GM18520 (cell line): ENCODE measurements around the gene NDUFS2.

ENCODE experiments used
- ATAC-seq: cut with Tn5 transposase; IDR thresholded peaks from one replicate; pipeline ENCODE4 v1.9.1; 2021; ENCODE audit not compliant: unreplicated experiment

The NDUFS2 gene

GRCh38 chr1:161201836-161202712 lies at the start of gene NDUFS2:
NDUFS2 (plus strand) TSS chr1:161202367; CDS start chr1:161202386, 19 bp downstream.
- ATAC-seq: peak; percentile 83

- no peak for ATAC-seq
Measured at GRCh38 chr1:161153176-161153575, 49.0 kb upstream of the NDUFS2 start.

GRCh38 chr1:161153682-161154337 lies 48.4 kb upstream of the NDUFS2 start, which contains the start of gene UFC1:
UFC1 (plus strand) TSS chr1:161153978; CDS start chr1:161153998, 20 bp downstream.
- peak; percentile 79 for ATAC-seq

- ATAC-seq: no peak
Measured at GRCh38 chr1:161157867-161158266, 44.3 kb upstream of the NDUFS2 start.

GRCh38 chr1:161158316-161159010 lies 43.7 kb upstream of the NDUFS2 start:
- no peak for ATAC-seq

GRCh38 chr1:161159087-161159912 lies 42.9 kb upstream of the NDUFS2 start, which contains the start of gene USP21:
USP21 (plus strand) TSS chr1:161159500; CDS start chr1:161160641, 1,141 bp downstream.
- ATAC-seq: peak; percentile 65

- no peak for ATAC-seq
Measured at GRCh38 chr1:161159913-161160243, 42.3 kb upstream of the NDUFS2 start.

GRCh38 chr1:161160671-161161145 lies 41.5 kb upstream of the NDUFS2 start:
- ATAC-seq: no peak

GRCh38 chr1:161161652-161162051 lies 40.5 kb upstream of the NDUFS2 start:
- no peak for ATAC-seq

GRCh38 chr1:161162052-161162451 lies 40.1 kb upstream of the NDUFS2 start:
- ATAC-seq: no peak

GRCh38 chr1:161162806-161163205 lies 39.4 kb upstream of the NDUFS2 start:
- ATAC-seq: no peak

- ATAC-seq: no peak
Measured at GRCh38 chr1:161163793-161164192, 38.4 kb upstream of the NDUFS2 start.

- ATAC-seq: no peak
Measured at GRCh38 chr1:161164901-161165610, 37.1 kb upstream of the NDUFS2 start.

- ATAC-seq: peak; percentile 90
Measured at GRCh38 chr1:161165742-161166668, 36.2 kb upstream of the NDUFS2 start, which contains the start of gene PPOX. PPOX (plus strand) TSS chr1:161166426; CDS start chr1:161166848, 422 bp downstream.

GRCh38 chr1:161166669-161167548 lies 35.3 kb upstream of the NDUFS2 start:
- ATAC-seq: no peak

- ATAC-seq: no peak
Measured at GRCh38 chr1:161168906-161169305, 33.3 kb upstream of the NDUFS2 start.

- ATAC-seq: no peak
Measured at GRCh38 chr1:161171191-161171590, 31.0 kb upstream of the NDUFS2 start.

GRCh38 chr1:161171696-161172095 lies 30.5 kb upstream of the NDUFS2 start:
- no peak for ATAC-seq
